ENCODE data around the gene E2F6. TPM values are rescaled to one million over a fixed set of nuclear protein-coding genes. Genes with fewer than 3 reads are reported as not detected.

Gene E2F6
- total and polyA plus RNA-seq, 2 of the 13 experiments (the other 11 are each of a cell fraction or from before 2014, with no cell fraction given): 27.3 to 36.0 TPM

- Histone ChIP-seq H3K36me3 (replicated peaks in 1 of 2; ENCODE audit: control insufficient read depth in 1 of 2, insufficient read depth in 2 of 2, low read length in 2 of 2) (no peaks in the 10 kb centered on the region), H3K9me3 (ENCODE audit: low read length) (no peaks in the 10 kb centered on the region), H4K20me1 (ENCODE audit: insufficient read depth, low read length) (no peaks in the 10 kb centered on the region), H3K27ac (ENCODE audit: extremely low read length, insufficient read depth, low read length) (no peak overlapping the region), H2AFZ (ENCODE audit: low read length) (no peak overlapping the region), H3K4me2 (ENCODE audit: low read depth, low read length) (no peak overlapping the region), H3K79me2 (ENCODE audit: insufficient read depth, low read length) (no peaks in the 10 kb centered on the region), H3K4me3 (replicated peaks in 1 of 3; ENCODE audit: insufficient read depth in 1 of 3, low read depth in 2 of 3, low read length in 3 of 3) (no peak overlapping the region), H3K27me3 (ENCODE audit: control insufficient read depth in 1 of 2, insufficient read depth in 2 of 2, low read length in 2 of 2) (no peaks in the 10 kb centered on the region), H3K4me1 (ENCODE audit: insufficient read depth, low read length) (peaks cover 51% of the 10 kb centered on the region), H3K9ac (ENCODE audit: insufficient read depth, low read depth, low read length) (no peak overlapping the region)
- WGBS (ENCODE audit: low lambda C conversion rate): 56% methylated on average over 5 of the region's 5 CpGs
- in situ Hi-C loops (cut with HindIII; ENCODE audit: extremely low pct_ligation_motif_present, low pct_unique_long_range_greater_than_20kb): loop anchor here (5.0 kb wide), 1 partner anchor 168 kb away; no protein-coding TSS in a partner anchor
- ATAC-seq (no peak), DNase-seq (ENCODE audit: low spot score) (no peak), FAIRE-seq (no peak)
- ChIA-PET CTCF (ENCODE audit: low intra/inter-chr PET ratio, low total read pairs) (no interaction called here), POLR2A (interaction anchor here (1.4 to 3.6 kb wide), 6 partner anchors 10 to 61 kb away, joined by 3 to 42 read pairs (median 18); partner anchors contain the start of gene ROCK2)
- BruUV-seq (replicated peaks): no TSS peak
- intact Hi-C loops (cut with micrococcal nuclease; ENCODE audit: unreplicated experiment): no loop called here
- TF ChIP-seq NFE2 (CRISPR knock-in tag; IDR thresholded peaks at IDR 0.05) (no peak), CC2D1A (CRISPR knock-in tag; IDR thresholded peaks at IDR 0.05) (no peak), NCOA2 (CRISPR knock-in tag; IDR thresholded peaks at IDR 0.05) (no peak), ZNF773 (CRISPR knock-in tag; IDR thresholded peaks at IDR 0.05; ENCODE audit: borderline replicate concordance) (no peak), HNF4A (CRISPR knock-in tag; IDR thresholded peaks at IDR 0.05) (peak; percentile 16; the same call in 1 of the 2 replicates), ZNF576 (CRISPR knock-in tag; IDR thresholded peaks at IDR 0.05) (no peak), SMARCC2 (IDR thresholded peaks at IDR 0.05) (no peak), ZGPAT (CRISPR knock-in tag; IDR thresholded peaks at IDR 0.05) (no peak), ZNF280D (CRISPR knock-in tag; IDR thresholded peaks at IDR 0.05) (no peak)
Observed at GRCh38 chr2:11405599-11406266, 60.2 kb downstream of the E2F6 start.

Data from HepG2 (cell line).